Measurements from ENCODE around the gene SH3RF3. TPM values are rescaled to one million over a fixed set of nuclear protein-coding genes. Genes with fewer than 3 reads are reported as not detected.
"Not testable (repeated sequence)": the region's sequence is repeated elsewhere in the genome, so short reads cannot be mapped to it uniquely, and the experiment has no call there.

SH3RF3 gene
- total RNA-seq, 2 experiments from 2014 or later: 0.05 to 0.06 TPM

GRCh38 chr2:109160714-109161440 lies 31.9 kb downstream of the SH3RF3 start:
- DNase-seq (no peak), ATAC-seq (no peak)
- H3K4me1 Mint-ChIP-seq: no peaks in the 10 kb centered on the region
- no peaks in the 10 kb centered on the region for H3K9me3 Mint-ChIP-seq (ENCODE audit: low read depth)
- CTCF ChIA-PET: no interaction called here
- H3K27me3 Mint-ChIP-seq: peaks cover 32% of the 10 kb centered on the region
- no peak overlapping the region for H3K27ac Mint-ChIP-seq
- no peak overlapping the region for H3K4me3 Mint-ChIP-seq
- H3K36me3 Mint-ChIP-seq: no peaks in the 10 kb centered on the region

GRCh38 chr2:109162367-109162766 lies 33.4 kb downstream of the SH3RF3 start:
- H3K36me3 Mint-ChIP-seq; H3K4me3 Mint-ChIP-seq; DNase-seq; H3K9me3 Mint-ChIP-seq (ENCODE audit: low read depth); H3K4me1 Mint-ChIP-seq; CTCF ChIA-PET; H3K27ac Mint-ChIP-seq; ATAC-seq: not testable (repeated sequence)
- peaks cover 36% of the 10 kb centered on the region for H3K27me3 Mint-ChIP-seq

DNA sequence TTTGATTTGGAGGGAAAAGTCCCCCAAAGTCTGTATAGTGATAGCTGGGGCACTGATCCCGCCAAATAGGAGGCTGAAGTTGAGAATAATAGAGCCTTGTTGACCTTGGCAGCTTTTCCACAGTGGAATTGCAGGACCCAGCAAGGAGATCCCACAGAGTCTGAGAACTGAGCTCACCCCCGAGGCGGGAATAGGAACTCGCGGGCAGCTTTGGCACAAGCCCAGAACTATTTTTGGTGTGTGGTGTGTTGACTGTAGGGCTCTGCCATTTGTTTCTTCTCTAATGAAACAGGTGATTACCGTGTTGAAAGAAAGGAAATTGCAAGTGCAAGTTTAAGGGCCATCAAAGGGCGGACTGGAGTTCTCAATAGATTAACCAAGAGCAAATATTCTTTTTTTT lies 34.0 kb downstream of the SH3RF3 start:
- Mint-ChIP-seq H3K27me3 (peaks cover 35% of the 10 kb centered on the region), H3K36me3 (no peaks in the 10 kb centered on the region), H3K4me3 (no peak overlapping the region), H3K4me1 (no peaks in the 10 kb centered on the region), H3K27ac (no peak overlapping the region), H3K9me3 (ENCODE audit: low read depth) (no peaks in the 10 kb centered on the region)
- CTCF ChIA-PET: no interaction called here
- no peak for ATAC-seq
- no peak for DNase-seq

- no peak overlapping the region for H3K4me3 Mint-ChIP-seq
- H3K9me3 Mint-ChIP-seq (ENCODE audit: low read depth): no peaks in the 10 kb centered on the region
- no peak for DNase-seq
- no peaks in the 10 kb centered on the region for H3K36me3 Mint-ChIP-seq
- H3K27ac Mint-ChIP-seq: no peak overlapping the region
- no peak for ATAC-seq
- CTCF ChIA-PET: no interaction called here
- H3K27me3 Mint-ChIP-seq: peaks cover 36% of the 10 kb centered on the region
- H3K4me1 Mint-ChIP-seq: no peaks in the 10 kb centered on the region
Observed at GRCh38 chr2:109164311-109164710, 35.3 kb downstream of the SH3RF3 start.

- CTCF ChIA-PET: no interaction called here
- no peak for ATAC-seq
- no peak overlapping the region for H3K4me3 Mint-ChIP-seq
Observed at GRCh38 chr2:109164739-109165221, 35.8 kb downstream of the SH3RF3 start.

GRCh38 chr2:109166811-109167210 lies 37.8 kb downstream of the SH3RF3 start:
- Mint-ChIP-seq H3K9me3 (ENCODE audit: low read depth) (no peaks in the 10 kb centered on the region), H3K4me3 (no peak overlapping the region), H3K27me3 (peaks cover 28% of the 10 kb centered on the region), H3K27ac (no peak overlapping the region), H3K36me3 (no peaks in the 10 kb centered on the region), H3K4me1 (no peaks in the 10 kb centered on the region)
- ATAC-seq (no peak), DNase-seq (no peak)
- CTCF ChIA-PET: interaction anchor here (1.0 kb wide), 1 partner anchor 13 kb away, joined by 3 read pairs; no protein-coding TSS in a partner anchor

More at GRCh38 chr2:109164739-109165221, 35.8 kb downstream of the SH3RF3 start:
- Mint-ChIP-seq H3K27me3 (peaks cover 37% of the 10 kb centered on the region), H3K9me3 (ENCODE audit: low read depth) (no peaks in the 10 kb centered on the region), H3K36me3 (no peaks in the 10 kb centered on the region), H3K27ac (no peak overlapping the region), H3K4me1 (no peaks in the 10 kb centered on the region)
- no peak for DNase-seq

DNA sequence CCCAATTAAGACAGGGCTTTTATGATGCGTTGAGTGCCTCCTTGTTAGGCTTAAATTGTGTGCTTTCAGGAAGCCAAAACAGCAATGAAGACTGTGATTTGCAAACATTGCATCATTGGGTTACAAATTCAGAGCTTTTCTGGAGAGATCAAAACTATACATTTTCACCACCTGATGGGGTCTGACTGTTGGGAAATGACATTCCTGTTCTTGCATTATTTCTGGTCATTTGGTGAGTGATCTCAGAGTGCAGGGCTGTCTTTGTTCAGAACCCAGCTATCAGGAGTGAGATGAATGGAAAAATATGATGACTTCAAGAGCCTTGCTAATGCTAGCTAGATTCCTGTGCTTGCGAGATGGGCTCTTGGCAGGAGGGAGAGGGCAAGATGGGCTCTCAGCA lies 39.1 kb downstream of the SH3RF3 start:
- no peaks in the 10 kb centered on the region for H3K36me3 Mint-ChIP-seq
- peaks cover 34% of the 10 kb centered on the region for H3K27me3 Mint-ChIP-seq
- DNase-seq (no peak), ATAC-seq (no peak)
- H3K27ac Mint-ChIP-seq: no peak overlapping the region
- H3K9me3 Mint-ChIP-seq (ENCODE audit: low read depth): no peaks in the 10 kb centered on the region
- H3K4me1 Mint-ChIP-seq: no peaks in the 10 kb centered on the region
- CTCF ChIA-PET: interaction anchor here (1.0 kb wide), 1 partner anchor 13 kb away, joined by 3 read pairs; no protein-coding TSS in a partner anchor
- no peak overlapping the region for H3K4me3 Mint-ChIP-seq

- CTCF ChIA-PET: no interaction called here
Observed at GRCh38 chr2:109168716-109169115, 39.7 kb downstream of the SH3RF3 start.

DNA sequence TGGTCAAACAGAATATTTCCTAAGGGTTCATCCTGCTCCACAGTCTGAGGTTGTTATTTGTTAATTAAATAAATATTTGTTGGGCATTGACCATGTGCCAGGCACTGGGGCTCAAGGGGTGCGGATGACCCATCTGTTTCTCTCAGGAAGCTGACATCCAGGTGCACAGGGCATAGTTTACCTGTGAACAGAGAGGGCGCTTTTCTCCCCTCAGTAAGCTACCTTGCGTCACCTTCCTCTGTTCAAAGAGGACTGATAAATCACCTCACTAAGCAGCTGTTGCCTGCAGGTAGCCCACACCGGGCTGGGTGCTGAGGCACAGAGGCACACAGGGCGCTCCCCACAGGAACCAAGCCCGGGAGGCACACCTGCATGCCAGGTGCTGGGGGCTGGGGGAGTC lies 41.6 kb downstream of the SH3RF3 start:
- Mint-ChIP-seq H3K4me1 (peaks cover 2% of the 10 kb centered on the region), H3K27me3 (peaks cover 43% of the 10 kb centered on the region), H3K27ac (no peak overlapping the region), H3K4me3 (no peak overlapping the region), H3K36me3 (no peaks in the 10 kb centered on the region), H3K9me3 (ENCODE audit: low read depth) (no peaks in the 10 kb centered on the region)
- no peak for ATAC-seq
- CTCF ChIA-PET: no interaction called here
- DNase-seq: no peak

More at GRCh38 chr2:109168716-109169115, 39.7 kb downstream of the SH3RF3 start:
- Mint-ChIP-seq H3K9me3 (ENCODE audit: low read depth) (no peaks in the 10 kb centered on the region), H3K27ac (no peak overlapping the region), H3K36me3 (no peaks in the 10 kb centered on the region), H3K27me3 (peaks cover 34% of the 10 kb centered on the region), H3K4me1 (no peaks in the 10 kb centered on the region), H3K4me3 (no peak overlapping the region)
- no peak for ATAC-seq
- no peak for DNase-seq

- peaks cover 46% of the 10 kb centered on the region for H3K27me3 Mint-ChIP-seq
Observed at GRCh38 chr2:109171444-109172334, 42.7 kb downstream of the SH3RF3 start.

GRCh38 chr2:109172556-109173105 lies 43.6 kb downstream of the SH3RF3 start:
- Mint-ChIP-seq H3K27ac (no peak overlapping the region), H3K36me3 (no peaks in the 10 kb centered on the region), H3K4me3 (no peak overlapping the region), H3K27me3 (peaks cover 49% of the 10 kb centered on the region), H3K9me3 (ENCODE audit: low read depth) (no peaks in the 10 kb centered on the region), H3K4me1 (peaks cover 2% of the 10 kb centered on the region)
- DNase-seq (no peak), ATAC-seq (no peak)
- CTCF ChIA-PET: no interaction called here

More at GRCh38 chr2:109171444-109172334, 42.7 kb downstream of the SH3RF3 start:
- no peak overlapping the region for H3K27ac Mint-ChIP-seq
- H3K36me3 Mint-ChIP-seq: no peaks in the 10 kb centered on the region
- H3K4me3 Mint-ChIP-seq: no peak overlapping the region
- peaks cover 2% of the 10 kb centered on the region for H3K4me1 Mint-ChIP-seq
- H3K9me3 Mint-ChIP-seq (ENCODE audit: low read depth): no peaks in the 10 kb centered on the region
- no peak for ATAC-seq
- CTCF ChIA-PET: no interaction called here
- DNase-seq: no peak

GRCh38 chr2:109173311-109174171 lies 44.5 kb downstream of the SH3RF3 start:
- Mint-ChIP-seq H3K4me3 (no peak overlapping the region), H3K36me3 (no peaks in the 10 kb centered on the region), H3K9me3 (ENCODE audit: low read depth) (no peaks in the 10 kb centered on the region), H3K27ac (no peak overlapping the region), H3K27me3 (peaks cover 40% of the 10 kb centered on the region), H3K4me1 (peaks cover 2% of the 10 kb centered on the region)
- CTCF ChIA-PET: no interaction called here
- DNase-seq (no peak), ATAC-seq (no peak)

DNA sequence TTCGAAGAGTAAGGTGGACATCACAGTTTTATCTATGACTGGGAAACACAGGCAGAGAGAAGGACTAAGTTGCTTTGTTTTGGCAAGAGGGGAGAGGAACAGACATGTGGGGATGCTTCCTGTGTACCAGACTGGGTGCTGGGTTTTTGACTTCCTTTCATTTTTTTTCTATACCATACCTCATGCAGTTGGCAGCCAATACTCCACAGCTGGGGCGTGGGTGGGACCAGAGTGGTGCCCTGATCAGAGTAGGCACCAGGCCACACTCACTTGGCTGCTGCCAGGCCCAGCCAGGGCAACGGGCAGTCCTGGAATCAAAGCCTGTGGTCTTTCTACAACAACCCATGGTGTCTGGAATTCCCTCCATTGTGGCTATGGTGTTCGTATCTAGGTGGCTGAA lies 45.2 kb downstream of the SH3RF3 start:
- Mint-ChIP-seq H3K27ac (no peak overlapping the region), H3K9me3 (ENCODE audit: low read depth) (no peaks in the 10 kb centered on the region), H3K4me1 (peaks cover 2% of the 10 kb centered on the region), H3K36me3 (no peaks in the 10 kb centered on the region), H3K27me3 (peaks cover 36% of the 10 kb centered on the region), H3K4me3 (no peak overlapping the region)
- ATAC-seq (no peak), DNase-seq (no peak)
- CTCF ChIA-PET: no interaction called here
